Transverse colon (tissue), 4 donors: ENCODE results near the gene TRPM2. TPM values are rescaled to one million over a fixed set of nuclear protein-coding genes. Genes with fewer than 3 reads are reported as not detected.

ENCODE experiments used
- DNase-seq: peaks from one replicate; pipeline ENCODE4 v3.0.0-alpha.2; 2019
- H3K27ac ChIP-seq, 4 donors: fragments of 200-600 bp; sonication (generic); 2 replicates each; pipeline ENCODE4 v1.5.1; 2016 to 2018; ENCODE audit warnings: inconsistent platforms in 4 of 4
- H3K27me3 ChIP-seq: fragments of 200-600 bp; sonication (generic); 2 replicates; pipeline ENCODE4 v1.5.1; 2017; ENCODE audit warnings: inconsistent platforms
- H3K36me3 ChIP-seq, 4 donors: fragments of 200-600 bp; sonication (generic); 2 replicates each; pipeline ENCODE4 v1.5.1; 2017 to 2019; ENCODE audit warnings: inconsistent platforms in 4 of 4
- H3K4me1 ChIP-seq, 4 donors: fragments of 200-600 bp; sonication (generic); 2 replicates each; pipeline ENCODE4 v1.5.1; 2017 to 2020; ENCODE audit warnings: inconsistent platforms in 4 of 4
- H3K4me3 ChIP-seq, 4 donors: fragments of 200-600 bp; sonication (generic); 1 replicate in 1 of 4; 2 replicates in 3 of 4; pipeline versions ENCODE4 v1.5.1 to v1.6.1; 2017 to 2019; ENCODE audit warnings: inconsistent platforms in 4 of 4
- H3K9me3 ChIP-seq, 2 donors: fragments of 200-600 bp; sonication (generic); 2 replicates each; pipeline ENCODE4 v1.5.1; 2017 to 2019; ENCODE audit warnings: inconsistent platforms in 2 of 2
- EP300 ChIP-seq: sonication (generic); formaldehyde crosslinking; IDR thresholded peaks from one replicate; pipeline ENCODE4 v1.6.1; 2017; ENCODE audit warnings: antibody characterized with exemption, low read depth
- POLR2A ChIP-seq: fragments of 450-650 bp; IDR thresholded peaks from one replicate; pipeline ENCODE4 v1.6.1; 2016; ENCODE audit warnings: antibody characterized with exemption, mild to moderate bottlenecking, moderate library complexity
- POLR2AphosphoS5 ChIP-seq, 3 donors: sonication (generic); formaldehyde crosslinking; IDR thresholded peaks; one replicate each; pipeline ENCODE4 v1.6.1; 2016; ENCODE audit warnings: antibody characterized with exemption in 3 of 3
- WGBS, 2 donors: methylation state at CpG; one replicate each; pipeline ENCODE4 v1.1.5; 2018; ENCODE audit warnings: low coverage in 1 of 2; 5-methylcytosine and 5-hydroxymethylcytosine counted together
- in situ Hi-C, 4 donors: fragments of 200-750 bp; cut with MboI; loops; one replicate each; pipeline versions ENCODE4 v1.15.0 to v1.15.1; 2017; ENCODE audit warnings: low sequenced_read_pairs in 3 of 4, low pct_ligation_motif_present in 1 of 4, low pct_unique_long_range_greater_than_20kb in 1 of 4
- intact Hi-C: fragments of 100-400 bp; cut with DNase I; formaldehyde crosslinking; loops from one replicate; pipeline ENCODE4 v1.15.1; 2023; ENCODE audit warnings: low total_unique reads
- total RNA-seq, 4 donors: library from RNA; depleted of rRNA; stranded (reverse); fragments of >200 nt; gene quantifications; one replicate each; pipeline ENCODE4 v1.1.0, GENCODE V29; 2016
- TF ChIP-seq, protein P1 (sequence below), 5 experiments: fragments of 200-600 bp in 3 of 5; fragments of 450-650 bp in 2 of 5; sonication (generic) in 3 of 5; IDR thresholded peaks; 1 replicate in 2 of 5; 2 replicates in 3 of 5; pipeline ENCODE4 v1.5.1; 2016 to 2017; ENCODE audit warnings: antibody characterized with exemption in 5 of 5, inconsistent platforms in 3 of 5, mild to moderate bottlenecking in 2 of 5, moderate library complexity in 1 of 5

The TRPM2 gene
- 1 to 10 TPM in 3 of 4 donors, not detected in 1; 2.3 to 2.9 (median 2.6) TPM for total RNA-seq

DNA sequence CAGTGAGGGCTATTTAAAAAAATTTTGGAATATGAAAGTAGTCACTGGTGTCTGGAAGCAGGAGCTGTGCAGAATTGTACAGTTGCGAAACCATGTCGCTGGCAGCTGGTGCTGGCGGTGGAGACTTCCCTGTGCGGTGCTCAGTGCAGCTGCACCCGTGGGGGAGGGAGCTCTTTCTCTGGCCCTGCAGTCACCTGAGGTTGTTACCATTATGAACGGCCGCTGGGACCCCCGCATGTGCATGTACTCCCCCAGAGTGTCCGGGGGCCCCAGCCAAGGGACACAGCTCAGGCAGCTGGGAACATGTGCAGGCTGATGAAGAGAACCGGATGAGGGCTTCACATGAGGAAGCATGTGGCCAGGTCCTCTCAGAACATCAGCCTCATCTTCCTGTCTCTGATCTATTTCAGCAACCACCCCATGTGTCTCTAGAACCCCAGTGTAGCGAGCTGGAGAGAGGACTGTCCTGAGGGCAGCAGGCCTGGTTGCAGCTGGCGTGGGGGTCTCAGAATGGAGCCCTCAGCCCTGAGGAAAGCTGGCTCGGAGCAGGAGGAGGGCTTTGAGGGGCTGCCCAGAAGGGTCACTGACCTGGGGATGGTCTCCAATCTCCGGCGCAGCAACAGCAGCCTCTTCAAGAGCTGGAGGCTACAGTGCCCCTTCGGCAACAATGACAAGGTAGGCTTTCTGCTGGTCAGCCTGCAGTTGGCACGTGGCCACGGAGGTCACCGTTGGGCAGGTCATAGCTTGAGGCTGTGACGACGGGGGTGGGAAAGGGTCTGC is at the start of gene TRPM2:
TRPM2 (plus strand) TSS at position 431 of the 780 bp plus-strand sequence; CDS start at position 511, 80 bp downstream.
- H3K27me3 ChIP-seq, result peaks cover 41% of the 10 kb centered on the region
- no peak for TF ChIP-seq POLR2AphosphoS5 (IDR thresholded peaks at IDR 0.05)
- no peak for TF ChIP-seq POLR2A
- TF ChIP-seq, protein P1, sequence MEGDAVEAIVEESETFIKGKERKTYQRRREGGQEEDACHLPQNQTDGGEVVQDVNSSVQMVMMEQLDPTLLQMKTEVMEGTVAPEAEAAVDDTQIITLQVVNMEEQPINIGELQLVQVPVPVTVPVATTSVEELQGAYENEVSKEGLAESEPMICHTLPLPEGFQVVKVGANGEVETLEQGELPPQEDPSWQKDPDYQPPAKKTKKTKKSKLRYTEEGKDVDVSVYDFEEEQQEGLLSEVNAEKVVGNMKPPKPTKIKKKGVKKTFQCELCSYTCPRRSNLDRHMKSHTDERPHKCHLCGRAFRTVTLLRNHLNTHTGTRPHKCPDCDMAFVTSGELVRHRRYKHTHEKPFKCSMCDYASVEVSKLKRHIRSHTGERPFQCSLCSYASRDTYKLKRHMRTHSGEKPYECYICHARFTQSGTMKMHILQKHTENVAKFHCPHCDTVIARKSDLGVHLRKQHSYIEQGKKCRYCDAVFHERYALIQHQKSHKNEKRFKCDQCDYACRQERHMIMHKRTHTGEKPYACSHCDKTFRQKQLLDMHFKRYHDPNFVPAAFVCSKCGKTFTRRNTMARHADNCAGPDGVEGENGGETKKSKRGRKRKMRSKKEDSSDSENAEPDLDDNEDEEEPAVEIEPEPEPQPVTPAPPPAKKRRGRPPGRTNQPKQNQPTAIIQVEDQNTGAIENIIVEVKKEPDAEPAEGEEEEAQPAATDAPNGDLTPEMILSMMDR (IDR thresholded peaks at IDR 0.05), result no peak
- TF ChIP-seq EP300, result no peak
- 58 to 59% methylated on average over 9 to 20 of the region's 21 CpGs for WGBS, 2 donors
- peak; percentile 52 for DNase-seq
- intact Hi-C loops (no loop called here), in situ Hi-C loops (loop anchor here in 1 of 4 donors (25.0 kb wide), 1 partner anchor 91 kb away; the partner anchor contains the start of gene DNMT3L)
- H3K27ac ChIP-seq, result peak within 1 kb of the TSS; percentile 48 to 62 (median 52)
- H3K4me1 ChIP-seq, result no peaks in the 10 kb centered on the region
- peak within 1 kb of the TSS in 1 of 4 donors; percentile 19 for H3K4me3 ChIP-seq
- H3K36me3 ChIP-seq, result no peaks in the 10 kb centered on the region
- no peaks in the 10 kb centered on the region for H3K9me3 ChIP-seq

GRCh38 chr21:44304011-44304616 is 49.3 kb upstream of the TRPM2 start:
- WGBS, 2 donors, result 63% methylated on average over 13 of the region's 16 CpGs; no CpG with 5 or more reads in 1 of the 2 donors
- in situ Hi-C loops (no loop called here), intact Hi-C loops (no loop called here)
- H3K36me3 ChIP-seq, result no peaks in the 10 kb centered on the region
- no peak for TF ChIP-seq POLR2AphosphoS5 (IDR thresholded peaks at IDR 0.05)
- TF ChIP-seq, protein P1 (IDR thresholded peaks at IDR 0.05), result peak in 1 of 5 experiments; percentile 3
- H3K4me3 ChIP-seq, result peak overlapping the region in 1 of 4 donors; percentile 1
- peak; percentile 25 for DNase-seq
- H3K4me1 ChIP-seq, result peaks cover 36 to 55% (median 50%) of the 10 kb centered on the region in 4 donors
- H3K9me3 ChIP-seq, result no peaks in the 10 kb centered on the region
- H3K27me3 ChIP-seq, result no peaks in the 10 kb centered on the region
- H3K27ac ChIP-seq, result peak overlapping the region; percentile 94 to 98 (median 98)

DNA sequence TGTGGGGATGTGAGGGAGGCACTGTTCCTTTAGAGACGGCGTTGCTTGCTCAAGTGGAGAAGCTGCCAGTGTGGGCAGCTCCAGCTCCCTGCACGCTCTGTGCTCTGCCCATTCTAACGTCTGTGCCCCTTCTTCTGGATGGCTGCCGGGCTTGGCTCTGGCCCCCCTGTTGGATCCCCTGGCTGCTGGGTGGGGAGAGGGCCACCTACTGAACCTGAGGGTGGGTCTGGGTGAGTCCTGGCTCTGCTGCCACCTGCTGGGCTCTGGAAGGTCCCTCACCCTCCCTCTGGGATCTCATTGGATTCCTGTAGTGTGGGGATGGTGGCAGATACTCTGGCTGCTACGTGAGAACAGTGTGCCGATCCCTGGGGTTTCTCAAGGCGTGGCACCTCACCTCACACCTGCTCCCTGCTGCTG is 48.5 kb upstream of the TRPM2 start:
- Histone ChIP-seq H3K36me3 (no peaks in the 10 kb centered on the region), H3K4me1 (peaks cover 35 to 51% (median 45%) of the 10 kb centered on the region in 4 donors), H3K27me3 (no peaks in the 10 kb centered on the region), H3K4me3 (no peak overlapping the region), H3K27ac (peak overlapping the region; percentile 94 to 98 (median 98)), H3K9me3 (no peaks in the 10 kb centered on the region)
- intact Hi-C loops, result no loop called here
- no peak for TF ChIP-seq EP300
- TF ChIP-seq, protein P1 (IDR thresholded peaks at IDR 0.05), result peak; percentile 50 to 74 (median 61)
- DNase-seq, result peak; percentile 64
- in situ Hi-C loops, result no loop called here
- 41% methylated on average over 7 of the region's 8 CpGs; no CpG with 5 or more reads in 1 of the 2 donors for WGBS, 2 donors

DNA sequence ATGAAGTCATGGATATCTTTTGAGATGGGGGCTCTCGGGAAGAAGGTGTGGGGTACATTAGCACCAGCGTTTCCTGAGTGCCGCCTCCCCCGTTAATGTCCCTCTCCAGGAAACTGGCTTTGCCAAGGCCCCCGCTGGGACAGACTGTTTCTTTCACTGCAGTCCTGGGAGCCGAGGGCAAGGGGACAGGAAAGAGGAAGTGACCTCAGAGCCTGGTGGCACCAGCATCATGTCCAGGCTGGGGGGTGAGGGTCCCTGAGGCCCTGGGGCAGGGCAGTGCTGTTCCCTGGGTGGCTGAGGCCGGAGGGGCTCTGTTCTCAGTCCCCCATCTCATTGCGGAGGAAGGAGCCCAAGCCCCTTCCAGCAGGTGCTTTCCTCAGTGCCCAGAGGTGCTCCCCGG is 47.7 kb upstream of the TRPM2 start:
- in situ Hi-C loops, result no loop called here
- H3K4me1 ChIP-seq, result peaks cover 35 to 50% (median 44%) of the 10 kb centered on the region in 4 donors
- intact Hi-C loops, result no loop called here
- no peak overlapping the region for H3K27ac ChIP-seq
- WGBS, 2 donors, result 77% methylated on average over 9 of the region's 9 CpGs; no CpG with 5 or more reads in 1 of the 2 donors
- peaks cover 0 to 4% (median 0%) of the 10 kb centered on the region in 4 donors for H3K36me3 ChIP-seq
- no peaks in the 10 kb centered on the region for H3K9me3 ChIP-seq
- TF ChIP-seq POLR2A (no peak), POLR2AphosphoS5 (IDR thresholded peaks at IDR 0.05) (no peak), EP300 (no peak)
- TF ChIP-seq, protein P1 (IDR thresholded peaks at IDR 0.05), result no peak
- DNase-seq, result no peak
- no peaks in the 10 kb centered on the region for H3K27me3 ChIP-seq
- no peak overlapping the region for H3K4me3 ChIP-seq
